HG03039 (cell line): ENCODE measurements around the gene RNF157.
A peak's percentile ranks its signal among the peaks of the same experiment; 100 is the strongest.

Experiments used
- ATAC-seq: cut with Tn5 transposase; IDR thresholded peaks from one replicate; pipeline ENCODE4 v1.9.1; 2021; ENCODE audit warnings: mild to moderate bottlenecking, moderate library complexity; ENCODE audit not compliant: unreplicated experiment

RNF157 gene

GRCh38 chr17:76240461-76241203 is at the start of gene RNF157:
TSS of gene RNF157 (minus strand) at chr17:76240493. CDS start at chr17:76240240, 253 bp downstream.
- peak; percentile 73 for ATAC-seq

GRCh38 chr17:76281573-76282371 is 41.5 kb upstream of the RNF157 start:
- no peak for ATAC-seq

- ATAC-seq, result no peak
These were observed 40.4 kb upstream of the RNF157 start for GRCh38 chr17:76280650-76281049.

GRCh38 chr17:76279742-76280287 is 39.5 kb upstream of the RNF157 start:
- ATAC-seq, result no peak

- no peak for ATAC-seq
These were observed 38.9 kb upstream of the RNF157 start for GRCh38 chr17:76278952-76279741.

- no peak for ATAC-seq
These were observed 38.1 kb upstream of the RNF157 start for GRCh38 chr17:76278268-76278908.

- ATAC-seq, result no peak
These were observed 37.3 kb upstream of the RNF157 start for GRCh38 chr17:76277300-76278267.

- ATAC-seq, result no peak
These were observed 36.4 kb upstream of the RNF157 start for GRCh38 chr17:76276461-76277299.

GRCh38 chr17:76276069-76276431 is 35.8 kb upstream of the RNF157 start:
- ATAC-seq, result no peak

- no peak for ATAC-seq
These were observed 35.2 kb upstream of the RNF157 start for GRCh38 chr17:76275382-76276068.

- no peak for ATAC-seq
These were observed 34.0 kb upstream of the RNF157 start for GRCh38 chr17:76274112-76274956.

GRCh38 chr17:76273445-76274111 is 33.3 kb upstream of the RNF157 start:
- ATAC-seq, result no peak

- ATAC-seq, result peak; percentile 20
These were observed 32.5 kb upstream of the RNF157 start for GRCh38 chr17:76272541-76273444.

- peak; percentile 35 for ATAC-seq
These were observed 31.6 kb upstream of the RNF157 start for GRCh38 chr17:76271669-76272540.
